ENCODE results near the gene PROCR.
"Not testable (repeated sequence)": the region's sequence is repeated elsewhere in the genome, so short reads cannot be mapped to it uniquely, and the experiment has no call there.

Gene PROCR

GRCh38 chr20:35193031-35193791, 21.3 kb downstream of the PROCR start:
- not testable (repeated sequence) for FAIRE-seq

- no peak for FAIRE-seq
Measured at GRCh38 chr20:35196313-35196712, 24.4 kb downstream of the PROCR start.

GRCh38 chr20:35199740-35200139, 27.9 kb downstream of the PROCR start:
- no peak for FAIRE-seq

DNA sequence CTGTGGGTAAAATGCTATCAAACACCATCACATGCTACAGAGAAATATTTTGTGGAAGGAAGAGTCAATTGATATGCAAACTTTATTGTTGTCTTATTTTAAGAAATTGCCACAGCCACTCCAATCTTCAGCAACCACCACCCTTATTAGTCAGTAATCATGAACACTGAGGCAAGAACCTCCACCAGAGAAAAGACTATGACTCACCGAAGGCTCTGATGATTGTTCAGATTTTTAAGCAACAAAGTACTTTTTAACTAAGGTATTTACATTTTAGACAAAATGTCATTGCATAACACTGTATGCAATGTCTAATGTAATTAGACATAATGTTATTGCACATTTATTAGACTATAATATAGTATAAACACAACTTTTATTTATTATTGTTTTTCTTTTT, 28.4 kb downstream of the PROCR start:
- no peak for FAIRE-seq

DNA sequence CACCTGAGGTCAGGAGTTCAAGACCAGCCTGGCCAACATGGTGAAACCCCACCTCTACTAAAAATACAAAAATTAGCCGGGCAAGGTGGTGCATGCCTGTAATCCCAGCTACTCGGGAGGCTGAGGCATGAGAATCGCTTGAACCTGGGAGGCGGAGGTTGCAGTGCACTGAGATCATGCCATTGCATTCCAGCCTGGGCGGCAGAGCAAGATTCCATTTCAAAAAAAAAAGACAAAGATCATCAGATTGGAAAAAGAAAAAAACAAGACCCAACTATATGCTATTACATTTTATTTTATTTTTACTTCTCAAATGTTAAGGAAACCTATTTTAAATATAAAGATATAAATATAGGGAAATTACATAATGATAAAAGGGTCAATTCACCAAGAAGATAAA, 29.6 kb downstream of the PROCR start:
- FAIRE-seq, result not testable (repeated sequence)

DNA sequence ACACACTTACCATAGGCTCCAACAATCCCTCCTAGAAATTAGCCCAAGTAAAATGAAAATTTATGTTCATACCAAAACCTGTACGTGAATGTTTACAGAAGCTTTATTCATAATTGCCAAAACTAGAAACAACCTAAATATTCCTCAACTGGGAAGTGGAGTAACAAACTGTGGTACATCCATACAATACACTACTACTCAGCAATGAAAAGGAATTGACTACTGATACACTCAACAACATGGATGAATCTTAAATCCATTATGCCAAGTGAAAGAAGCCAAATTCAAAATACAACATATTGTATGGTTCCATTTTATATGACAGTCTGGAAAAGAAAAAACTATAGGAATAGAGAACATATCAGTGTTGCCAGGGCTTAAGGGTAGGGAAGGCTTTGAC, 34.9 kb downstream of the PROCR start:
- FAIRE-seq, result no peak

- FAIRE-seq, result peak; percentile 54
Measured at GRCh38 chr20:35207950-35208611, 36.2 kb downstream of the PROCR start.

DNA sequence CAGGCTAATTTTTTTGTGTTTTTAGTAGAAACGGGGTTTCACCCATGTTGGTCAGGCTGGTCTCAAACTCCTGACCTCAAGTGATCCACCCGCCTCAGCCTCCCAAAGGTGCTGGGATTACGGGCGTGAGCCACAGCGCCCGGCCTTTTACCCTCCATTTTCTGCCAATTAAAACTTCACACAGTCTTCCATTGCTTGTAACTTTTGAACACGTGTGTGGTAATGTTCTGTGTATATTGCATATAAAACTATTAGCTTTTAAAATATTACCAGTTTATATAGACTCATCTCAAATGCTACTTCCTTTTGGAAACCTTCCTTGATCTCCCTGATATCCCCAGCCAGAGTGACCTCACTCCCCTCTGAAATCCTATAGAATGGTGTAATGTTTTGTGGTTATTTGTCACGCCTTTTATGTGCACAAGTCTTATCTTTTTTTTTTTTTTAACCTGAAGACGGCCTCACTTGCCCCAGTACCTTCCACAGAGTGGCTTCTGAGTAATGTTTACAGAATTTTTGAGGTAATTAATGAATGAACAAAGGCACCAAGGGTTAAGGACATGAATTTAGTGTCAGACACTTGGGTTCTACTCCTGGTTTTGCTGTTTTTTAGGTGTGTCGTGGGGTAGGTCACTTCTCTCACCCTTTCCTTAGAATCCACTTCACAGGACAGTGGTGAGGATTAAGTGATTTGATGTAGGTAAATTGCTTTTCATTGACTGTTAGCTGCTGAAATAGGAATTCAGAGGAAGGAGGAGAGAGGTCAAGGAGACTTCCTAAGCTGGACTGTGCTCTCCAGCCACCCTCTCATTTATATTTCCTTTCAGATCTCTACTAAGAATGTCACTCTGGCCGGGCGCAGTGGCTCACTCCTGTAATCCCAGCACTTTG, 43.4 kb downstream of the PROCR start:
- FAIRE-seq, result no peak

GRCh38 chr20:35216541-35216940, 44.7 kb downstream of the PROCR start:
- FAIRE-seq, result no peak

- FAIRE-seq, result no peak
Measured at GRCh38 chr20:35223941-35224340, 52.1 kb downstream of the PROCR start.

DNA sequence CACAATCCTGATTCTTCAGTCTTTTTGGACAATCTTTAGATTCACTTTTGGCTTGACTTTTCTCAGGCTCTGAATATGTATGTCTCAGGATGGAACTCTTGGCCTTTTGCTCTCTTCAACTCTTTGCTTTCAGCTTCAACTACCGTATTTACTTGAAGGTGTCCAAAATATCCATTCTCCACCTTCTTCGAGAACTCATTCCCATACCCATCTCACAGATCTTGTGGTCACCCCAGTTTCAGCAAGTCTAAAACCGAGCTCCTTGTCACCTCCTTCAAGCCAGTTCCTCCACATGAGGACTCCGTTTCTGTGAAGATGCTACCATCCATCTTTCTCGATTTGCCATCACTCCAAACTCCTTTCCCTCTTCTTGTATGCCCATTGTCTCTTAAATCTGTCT, 52.7 kb downstream of the PROCR start:
- no peak for FAIRE-seq

DNA sequence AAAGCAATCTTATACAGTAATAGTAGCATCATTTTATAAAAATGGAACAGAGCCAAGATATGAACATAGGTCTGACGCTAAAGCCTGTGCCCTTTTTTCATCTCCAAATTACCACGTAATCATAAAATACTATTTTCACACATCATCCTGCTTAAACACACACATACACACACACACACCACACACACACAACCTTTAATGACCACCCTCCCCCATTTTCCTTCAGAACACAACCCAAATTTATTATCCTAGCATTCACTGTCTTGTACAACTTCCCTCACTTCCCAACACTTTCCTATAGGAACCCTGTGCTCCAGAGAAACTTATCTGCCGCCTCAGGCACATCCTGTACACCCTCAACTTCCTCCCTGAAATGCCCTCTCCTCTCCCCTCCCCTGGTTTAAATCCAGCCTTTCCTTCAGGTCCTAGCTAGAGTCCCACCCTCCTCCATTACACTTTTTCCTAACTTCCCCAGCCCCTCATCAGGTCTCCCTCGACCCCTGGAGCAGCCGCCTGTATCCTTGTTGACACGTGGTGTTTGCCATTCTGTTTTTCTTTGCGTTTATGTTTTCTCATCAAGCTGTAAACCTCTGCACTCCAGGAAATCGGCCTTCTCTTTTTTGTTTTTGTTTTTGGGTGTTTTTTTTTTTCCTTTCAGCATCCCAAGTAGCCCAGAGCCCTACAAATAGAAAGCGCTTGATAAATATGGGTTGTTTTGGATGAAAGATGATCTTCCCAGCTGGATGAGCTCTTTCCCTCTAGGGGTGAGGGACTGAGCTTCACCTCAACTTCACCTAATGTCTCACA, 53.6 kb downstream of the PROCR start:
- no peak for FAIRE-seq

GRCh38 chr20:35226126-35226883, 54.4 kb downstream of the PROCR start, which contains the start of gene MMP24:
Gene MMP24, plus strand, starts transcription at chr20:35226690. Its CDS starts 49 bp downstream, at chr20:35226739.
- no peak for FAIRE-seq

All from TTC549 (cell line).